Measurements from ENCODE around the gene SLC25A44. TPM values are rescaled to one million over a fixed set of nuclear protein-coding genes. Genes with fewer than 3 reads are reported as not detected.

Gene SLC25A44
- total RNA-seq, 1 donor from 2014 or later, result 5.8 TPM

DNA sequence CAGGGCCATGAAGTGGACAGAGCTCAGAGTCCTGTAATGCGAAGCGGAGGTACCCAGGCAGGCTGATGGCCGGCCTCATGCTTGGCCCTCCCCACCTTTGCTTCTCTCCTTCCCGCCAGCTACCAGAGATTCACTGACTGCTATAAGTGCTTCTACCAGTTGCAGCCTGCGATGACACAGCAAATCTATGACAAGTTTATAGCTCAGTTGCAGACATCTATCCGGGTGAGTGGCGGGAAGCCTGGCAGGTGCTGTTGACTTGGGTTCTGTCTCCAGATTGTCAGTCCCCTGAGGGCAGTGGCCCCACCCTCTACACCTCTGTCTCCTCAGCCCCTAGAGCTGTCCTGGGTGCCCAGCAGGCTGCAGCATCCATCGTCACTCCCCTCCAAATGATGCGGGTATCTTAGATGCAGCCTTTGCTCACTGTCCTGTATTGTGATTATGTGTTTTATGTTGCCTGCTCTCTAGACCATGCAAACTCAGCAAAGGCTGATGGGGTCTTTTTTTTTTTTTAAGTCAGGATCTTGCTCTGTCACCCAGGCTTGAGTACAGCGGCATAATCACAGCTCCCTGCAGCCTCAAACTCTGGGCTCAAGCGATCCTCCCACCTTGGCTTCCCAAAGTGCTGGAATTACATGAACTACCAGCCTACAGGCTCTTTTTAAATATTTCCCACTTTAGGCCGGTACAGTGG is 38.4 kb downstream of the SLC25A44 start:
- peaks cover 13% of the 10 kb centered on the region for H3K36me3 ChIP-seq (ENCODE audit: control insufficient read depth, insufficient read depth, low read length)

GRCh38 chr1:156233426-156234127 is 39.7 kb downstream of the SLC25A44 start:
- TF ChIP-seq, protein P1, sequence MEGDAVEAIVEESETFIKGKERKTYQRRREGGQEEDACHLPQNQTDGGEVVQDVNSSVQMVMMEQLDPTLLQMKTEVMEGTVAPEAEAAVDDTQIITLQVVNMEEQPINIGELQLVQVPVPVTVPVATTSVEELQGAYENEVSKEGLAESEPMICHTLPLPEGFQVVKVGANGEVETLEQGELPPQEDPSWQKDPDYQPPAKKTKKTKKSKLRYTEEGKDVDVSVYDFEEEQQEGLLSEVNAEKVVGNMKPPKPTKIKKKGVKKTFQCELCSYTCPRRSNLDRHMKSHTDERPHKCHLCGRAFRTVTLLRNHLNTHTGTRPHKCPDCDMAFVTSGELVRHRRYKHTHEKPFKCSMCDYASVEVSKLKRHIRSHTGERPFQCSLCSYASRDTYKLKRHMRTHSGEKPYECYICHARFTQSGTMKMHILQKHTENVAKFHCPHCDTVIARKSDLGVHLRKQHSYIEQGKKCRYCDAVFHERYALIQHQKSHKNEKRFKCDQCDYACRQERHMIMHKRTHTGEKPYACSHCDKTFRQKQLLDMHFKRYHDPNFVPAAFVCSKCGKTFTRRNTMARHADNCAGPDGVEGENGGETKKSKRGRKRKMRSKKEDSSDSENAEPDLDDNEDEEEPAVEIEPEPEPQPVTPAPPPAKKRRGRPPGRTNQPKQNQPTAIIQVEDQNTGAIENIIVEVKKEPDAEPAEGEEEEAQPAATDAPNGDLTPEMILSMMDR (IDR thresholded peaks at IDR 0.05; ENCODE audit: insufficient read depth, low read length, severe bottlenecking), result no peak
- FAIRE-seq (no peak), DNase-seq (ENCODE audit: low read depth) (peak; percentile 46)

More for the DNA sequence above, 38.4 kb downstream of the SLC25A44 start:
- Histone ChIP-seq H3K4me3 (ENCODE audit: low read depth, low read length) (no peak overlapping the region), H3K27me3 (ENCODE audit: control insufficient read depth, insufficient read depth, low read length) (no peaks in the 10 kb centered on the region)
- FAIRE-seq, result no peak
- DNase-seq (ENCODE audit: low read depth), result no peak
- TF ChIP-seq, protein P1 (IDR thresholded peaks at IDR 0.05; ENCODE audit: insufficient read depth, low read length, severe bottlenecking), result no peak

DNA sequence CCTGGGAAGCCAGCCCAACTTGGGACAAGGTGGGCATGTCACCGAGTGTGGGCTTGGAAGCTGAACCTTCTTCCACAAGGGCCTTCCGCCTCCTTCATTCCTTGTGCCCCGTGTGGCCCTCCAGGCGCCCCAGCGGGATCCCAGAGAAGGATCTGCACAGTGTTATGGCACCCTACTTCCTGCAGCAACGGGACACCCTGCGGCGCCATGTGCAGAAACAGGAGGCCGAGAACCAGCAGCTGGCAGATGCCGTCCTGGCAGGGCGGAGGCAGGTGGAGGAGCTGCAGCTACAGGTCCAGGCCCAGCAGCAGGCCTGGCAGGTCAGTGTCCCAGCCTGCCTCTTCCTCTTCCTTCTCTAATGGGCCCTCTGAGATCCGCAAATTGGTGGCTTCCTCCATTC is 42.3 kb downstream of the SLC25A44 start:
- no peak overlapping the region for H3K4me3 ChIP-seq (ENCODE audit: low read depth, low read length)
- TF ChIP-seq, protein P1 (IDR thresholded peaks at IDR 0.05; ENCODE audit: insufficient read depth, low read length, severe bottlenecking), result no peak
- H3K27me3 ChIP-seq (ENCODE audit: control insufficient read depth, insufficient read depth, low read length), result no peaks in the 10 kb centered on the region
- H3K36me3 ChIP-seq (ENCODE audit: control insufficient read depth, insufficient read depth, low read length), result peaks cover 13% of the 10 kb centered on the region
- DNase-seq (ENCODE audit: low read depth), result no peak
- FAIRE-seq, result no peak

More at GRCh38 chr1:156233426-156234127, 39.7 kb downstream of the SLC25A44 start:
- H3K4me3 ChIP-seq (ENCODE audit: low read depth, low read length), result no peak overlapping the region
- H3K36me3 ChIP-seq (ENCODE audit: control insufficient read depth, insufficient read depth, low read length), result peaks cover 14% of the 10 kb centered on the region
- no peaks in the 10 kb centered on the region for H3K27me3 ChIP-seq (ENCODE audit: control insufficient read depth, insufficient read depth, low read length)

DNA sequence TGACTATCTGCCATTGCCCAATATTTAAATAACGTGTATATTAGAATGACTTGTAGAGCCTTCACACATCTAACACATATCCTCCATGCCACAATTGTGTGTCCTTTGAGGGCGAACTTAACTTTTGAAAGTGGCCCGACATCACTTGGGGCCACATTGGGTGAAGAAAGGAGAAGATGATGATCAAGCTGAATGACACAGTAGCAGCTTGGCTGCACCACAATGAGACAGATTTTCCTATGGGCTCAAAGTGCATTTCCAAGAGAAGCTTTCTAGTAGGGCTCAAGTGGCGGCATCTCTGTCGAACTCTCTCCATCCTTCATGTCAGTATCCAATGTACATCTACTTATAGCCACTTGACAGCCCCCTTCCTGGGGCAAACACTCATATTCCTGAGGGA is 44.3 kb downstream of the SLC25A44 start:
- TF ChIP-seq, protein P1 (IDR thresholded peaks at IDR 0.05; ENCODE audit: insufficient read depth, low read length, severe bottlenecking), result no peak
- DNase-seq (ENCODE audit: low read depth) (no peak), FAIRE-seq (no peak)
- Histone ChIP-seq H3K36me3 (ENCODE audit: control insufficient read depth, insufficient read depth, low read length) (peaks cover 13% of the 10 kb centered on the region), H3K27me3 (ENCODE audit: control insufficient read depth, insufficient read depth, low read length) (no peaks in the 10 kb centered on the region), H3K4me3 (ENCODE audit: low read depth, low read length) (no peak overlapping the region)

DNA sequence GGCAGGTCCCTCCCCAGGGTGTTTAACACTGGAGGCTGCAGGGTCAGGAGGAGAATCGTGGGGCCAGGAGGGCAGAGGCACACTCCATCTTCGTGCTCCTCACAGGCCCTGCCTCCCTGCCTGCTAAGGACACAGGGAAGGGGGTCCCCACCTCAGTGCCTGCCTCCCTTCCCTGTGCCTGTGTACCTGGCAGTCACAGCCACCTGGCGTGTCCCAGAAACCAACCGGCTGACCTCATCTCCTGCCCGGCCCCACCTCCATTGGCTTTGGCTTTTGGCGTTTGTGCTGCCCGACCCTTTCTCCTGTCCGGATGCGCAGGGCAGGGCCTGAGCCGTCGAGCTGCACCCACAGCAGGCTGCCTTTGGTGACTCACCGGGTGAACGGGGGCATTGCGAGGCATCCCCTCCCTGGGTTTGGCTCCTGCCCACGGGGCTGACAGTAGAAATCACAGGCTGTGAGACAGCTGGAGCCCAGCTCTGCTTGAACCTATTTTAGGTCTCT is 47.5 kb downstream of the SLC25A44 start:
- Histone ChIP-seq H3K27me3 (ENCODE audit: control insufficient read depth, insufficient read depth, low read length) (no peaks in the 10 kb centered on the region), H3K36me3 (ENCODE audit: control insufficient read depth, insufficient read depth, low read length) (peaks cover 4% of the 10 kb centered on the region), H3K4me3 (ENCODE audit: low read depth, low read length) (no peak overlapping the region)
- no peak for FAIRE-seq
- DNase-seq (ENCODE audit: low read depth), result peak; percentile 53
- TF ChIP-seq, protein P1 (IDR thresholded peaks at IDR 0.05; ENCODE audit: insufficient read depth, low read length, severe bottlenecking), result no peak

All from bronchial epithelial cell (primary cell).